SK-N-SH (cell line): ENCODE results near the gene CHD6. TPM values are rescaled to one million over a fixed set of nuclear protein-coding genes. Genes with fewer than 3 reads are reported as not detected.

Experiments used
- CTCF ChIA-PET: fragments of 300-600, 350-600 bp; formaldehyde crosslinking; extraction: SDS; loops from one replicate; lab custom pipeline; 2021; lab: Yijun Ruan, JAX
- POLR2A ChIA-PET: fragments of 350-600 bp; sonication (Branson Sonifier 250); formaldehyde crosslinking; extraction: SDS; loops from one replicate; lab custom pipeline; 2020; ENCODE audit warnings: antibody characterized with exemption, inconsistent platforms; lab: Yijun Ruan, JAX
- DNase-seq: peaks from one replicate; pipeline ENCODE4 v3.0.0; 2012
- H2AFZ ChIP-seq: fragments of 200-600 bp; sonication (generic); 2 replicates; pipeline ENCODE4 v1.8.1; 2016; ENCODE audit warnings: antibody characterized with exemption, mild to moderate bottlenecking, low read depth
- H3F3A ChIP-seq: fragments of 200-600 bp; sonication (generic); replicated peaks from 2 replicates; pipeline ENCODE3; 2016; ENCODE audit warnings: antibody characterized with exemption, mild to moderate bottlenecking; ENCODE audit not compliant: insufficient read depth
- H3K27ac ChIP-seq, 2 experiments: fragments of 200-500 bp in 1 of 2; fragments of 200-600 bp in 1 of 2; sonication (Bioruptor generic) in 1 of 2; sonication (generic), shearing (Covaris generic) in 1 of 2; 2 replicates each; pipeline versions ENCODE4 v1.5.1 to v1.6.1; 2014 to 2016; ENCODE audit warnings: low read depth in 2 of 2, inconsistent platforms in 1 of 2, low read length in 1 of 2, mild to moderate bottlenecking in 1 of 2, mixed read lengths in 1 of 2
- H3K27me3 ChIP-seq: fragments of 200-600 bp; sonication (generic), shearing (Covaris generic); 2 replicates; pipeline ENCODE4 v1.6.1; 2016; ENCODE audit warnings: mixed run types; ENCODE audit not compliant: insufficient read depth
- H3K36me3 ChIP-seq, 2 experiments: fragments of 200-500 bp in 1 of 2; fragments of 200-600 bp in 1 of 2; sonication (Bioruptor generic) in 1 of 2; sonication (generic) in 1 of 2; replicated peaks in 1 of 2; 2 replicates each; pipeline versions ENCODE3 to v1.5.1; 2014 to 2016; ENCODE audit warnings: low read length in 1 of 2, mild to moderate bottlenecking in 1 of 2; ENCODE audit not compliant: insufficient read depth in 2 of 2, control insufficient read depth in 1 of 2
- H3K4me1 ChIP-seq, 2 experiments: fragments of 200-500 bp in 1 of 2; fragments of 200-600 bp in 1 of 2; sonication (Bioruptor generic) in 1 of 2; sonication (generic), shearing (Covaris generic) in 1 of 2; 2 replicates each; pipeline versions ENCODE4 v1.5.1 to v1.6.1; 2014 to 2016; ENCODE audit warnings: low read depth in 1 of 2, low read length in 1 of 2, mixed run types in 1 of 2; ENCODE audit not compliant: insufficient read depth in 2 of 2, control insufficient read depth in 1 of 2
- H3K4me2 ChIP-seq: fragments of 200-600 bp; sonication (generic), shearing (Covaris generic); 2 replicates; pipeline ENCODE4 v1.6.1; 2017; ENCODE audit warnings: mixed run types
- H3K4me3 ChIP-seq, 2 experiments: fragments of 200-500 bp in 1 of 2; fragments of 200-600 bp in 1 of 2; sonication (Bioruptor generic) in 1 of 2; sonication (generic), shearing (Covaris generic) in 1 of 2; 2 replicates each; pipeline versions ENCODE4 v1.5.1 to v1.8.1; 2014 to 2016; ENCODE audit warnings: low read depth in 2 of 2, inconsistent platforms in 1 of 2, low read length in 1 of 2, mild to moderate bottlenecking in 1 of 2, mixed read lengths in 1 of 2, moderate library complexity in 1 of 2
- H3K79me2 ChIP-seq: fragments of 200-600 bp; sonication (generic); 2 replicates; pipeline ENCODE4 v1.8.1; 2017; ENCODE audit warnings: mild to moderate bottlenecking; ENCODE audit not compliant: insufficient read depth
- H3K9ac ChIP-seq: fragments of 200-600 bp; sonication (generic); 2 replicates; pipeline ENCODE4 v1.6.1; 2017; ENCODE audit warnings: mixed run types
- H3K9me2 ChIP-seq: fragments of 200-600 bp; sonication (generic); 2 replicates; pipeline ENCODE4 v1.6.1; 2017; ENCODE audit warnings: mixed run types
- H3K9me3 ChIP-seq: fragments of 200-600 bp; sonication (generic); 2 replicates; pipeline ENCODE4 v1.6.1; 2017; ENCODE audit warnings: mixed run types, mild to moderate bottlenecking, moderate library complexity
- H4K20me1 ChIP-seq: fragments of 200-600 bp; sonication (generic); 2 replicates; pipeline ENCODE4 v1.6.1; 2017; ENCODE audit warnings: mild to moderate bottlenecking, mixed run types; ENCODE audit not compliant: insufficient read depth
- EP300 ChIP-seq, 2 experiments: IDR thresholded peaks; 2 replicates each; pipeline versions ENCODE4 v1.4.0 to v1.6.1; 2012; ENCODE audit warnings: borderline replicate concordance in 1 of 2, low read depth in 1 of 2, low read length in 1 of 2
- EZH2phosphoT487 ChIP-seq: fragments of 200-600 bp; sonication (generic); IDR thresholded peaks from 2 replicates; pipeline ENCODE4 v1.6.1; 2017; ENCODE audit warnings: low read depth, mixed run types, mild to moderate bottlenecking, antibody characterized with exemption, moderate library complexity, borderline replicate concordance
- GATA2 ChIP-seq: sonication (generic); formaldehyde crosslinking; IDR thresholded peaks from 2 replicates; pipeline ENCODE4 v1.5.0; 2020; ENCODE audit warnings: mild to moderate bottlenecking, missing genetic modification reagents
- JUND ChIP-seq: IDR thresholded peaks from 2 replicates; pipeline ENCODE4 v1.4.0; 2012
- MXI1 ChIP-seq: IDR thresholded peaks from 2 replicates; pipeline ENCODE4 v1.6.1; 2012; ENCODE audit warnings: mild to moderate bottlenecking, low read depth, low read length, improper control_type of control experiment
- POLR2AphosphoS5 ChIP-seq: IDR thresholded peaks from 2 replicates; pipeline ENCODE4 v1.6.1; 2012; ENCODE audit warnings: low read depth, low read length
- RCOR1 ChIP-seq: fragments of 150-350 bp; IDR thresholded peaks from 2 replicates; pipeline ENCODE4 v1.6.1; 2017; ENCODE audit warnings: antibody characterized with exemption, low read length
- RFX5 ChIP-seq: IDR thresholded peaks from 2 replicates; pipeline ENCODE4 v1.6.1; 2012; ENCODE audit warnings: mild to moderate bottlenecking, improper control_type of control experiment, low read length
- RXRA ChIP-seq: IDR thresholded peaks from 2 replicates; pipeline ENCODE4 v1.4.0; 2012; ENCODE audit warnings: low read depth, mild to moderate bottlenecking, borderline replicate concordance
- SIN3A ChIP-seq: IDR thresholded peaks from 2 replicates; pipeline ENCODE4 v1.6.1; 2012; ENCODE audit warnings: low read depth, mild to moderate bottlenecking, low read length, moderate library complexity, borderline replicate concordance
- SMC3 ChIP-seq: IDR thresholded peaks from 2 replicates; pipeline ENCODE4 v1.6.1; 2012; ENCODE audit warnings: low read depth, low read length, improper control_type of control experiment
- TCF12 ChIP-seq: IDR thresholded peaks from 2 replicates; pipeline ENCODE4 v1.4.0; 2012
- TEAD4 ChIP-seq: IDR thresholded peaks from 2 replicates; pipeline ENCODE4 v1.4.0; 2012; ENCODE audit warnings: mild to moderate bottlenecking, borderline replicate concordance; ENCODE audit not compliant: insufficient read depth
- USF1 ChIP-seq: IDR thresholded peaks from 2 replicates; pipeline ENCODE4 v1.4.0; 2012; ENCODE audit warnings: low read depth, borderline replicate concordance
- YY1 ChIP-seq: IDR thresholded peaks from 2 replicates; pipeline ENCODE4 v1.4.0; 2012; ENCODE audit warnings: low read depth, mild to moderate bottlenecking
- WGBS: methylation state at CpG from one replicate; pipeline ENCODE4 v1.1.6; 2017; ENCODE audit warnings: low lambda C conversion rate; 5-methylcytosine and 5-hydroxymethylcytosine counted together
- polyA plus RNA-seq, 3 experiments: library from polyadenylated mRNA; depleted of rRNA; stranded (reverse); fragments of >200 nt; gene quantifications; 2 replicates each; pipeline ENCODE4 v1.2.3, GENCODE V29; 2012
- TF ChIP-seq, protein P1 (sequence below): fragments of 150-350 bp; IDR thresholded peaks from 2 replicates; pipeline ENCODE4 v1.6.1; 2017; ENCODE audit warnings: antibody characterized with exemption, low read length, low read depth, borderline replicate concordance
- TF ChIP-seq, protein P2 (sequence below): IDR thresholded peaks from 2 replicates; pipeline ENCODE4 v1.4.0; 2012; ENCODE audit warnings: low read depth
- TF ChIP-seq, protein P3 (sequence below): IDR thresholded peaks from 2 replicates; pipeline ENCODE4 v1.4.0; 2012; ENCODE audit warnings: low read depth, borderline replicate concordance
- TF ChIP-seq, protein P4 (sequence below): fragments of 150-350 bp; IDR thresholded peaks from 2 replicates; pipeline ENCODE4 v1.6.1; 2016; ENCODE audit warnings: mild to moderate bottlenecking, low read depth, low read length

Gene CHD6
- polyA plus RNA-seq, 1 of the 3 experiments (the other 2 are of a cell fraction) = 7.1 TPM

- Histone ChIP-seq H3K27ac (no peak overlapping the region), H3K4me1 (peaks cover 0 to 4% of the 10 kb centered on the region in 2 experiments; a peak in 1 of 4 replicates), H3K36me3 (peaks cover 0 to 3% of the 10 kb centered on the region in 2 experiments), H2AFZ (no peak overlapping the region), H3K79me2 (peaks cover 89% of the 10 kb centered on the region), H3K9me3 (no peaks in the 10 kb centered on the region), H3K27me3 (no peaks in the 10 kb centered on the region), H3K9ac (no peak overlapping the region), H3K9me2 (no peaks in the 10 kb centered on the region), H3K4me2 (no peak overlapping the region), H4K20me1 (peaks cover 61% of the 10 kb centered on the region), H3K4me3 (no peak overlapping the region), H3F3A (no peaks in the 10 kb centered on the region)
- 42% methylated on average over 1 of the region's 1 CpG for WGBS
- DNase-seq = no peak
- TF ChIP-seq POLR2AphosphoS5 (no peak), SIN3A (no peak), GATA2 (CRISPR knock-in tag) (no peak), TEAD4 (no peak)
- TF ChIP-seq, protein P1, sequence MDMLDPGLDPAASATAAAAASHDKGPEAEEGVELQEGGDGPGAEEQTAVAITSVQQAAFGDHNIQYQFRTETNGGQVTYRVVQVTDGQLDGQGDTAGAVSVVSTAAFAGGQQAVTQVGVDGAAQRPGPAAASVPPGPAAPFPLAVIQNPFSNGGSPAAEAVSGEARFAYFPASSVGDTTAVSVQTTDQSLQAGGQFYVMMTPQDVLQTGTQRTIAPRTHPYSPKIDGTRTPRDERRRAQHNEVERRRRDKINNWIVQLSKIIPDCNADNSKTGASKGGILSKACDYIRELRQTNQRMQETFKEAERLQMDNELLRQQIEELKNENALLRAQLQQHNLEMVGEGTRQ = no peak
- POLR2A ChIA-PET = no interaction called here
- CTCF ChIA-PET = interaction anchor here (0.7 to 3.5 kb wide), 3 partner anchors 9 to 26 kb away, joined by 3 to 10 read pairs (median 4); no protein-coding TSS in a partner anchor
These were observed 57.2 kb downstream of the CHD6 start for GRCh38 chr20:41560970-41561369.

- 92% methylated on average over 5 of the region's 5 CpGs for WGBS
- ChIA-PET CTCF (interaction anchor here (1.5 kb wide), 1 partner anchor 20 kb away, joined by 4 read pairs; no protein-coding TSS in a partner anchor), POLR2A (no interaction called here)
- H3K36me3 ChIP-seq = peaks cover 0 to 3% of the 10 kb centered on the region in 2 experiments
- no peak overlapping the region for H3K27ac ChIP-seq
- DNase-seq = no peak
- peaks cover 76% of the 10 kb centered on the region for H3K79me2 ChIP-seq
- no peak overlapping the region for H2AFZ ChIP-seq
- peaks cover 58% of the 10 kb centered on the region for H4K20me1 ChIP-seq
- no peaks in the 10 kb centered on the region for H3K9me2 ChIP-seq
- H3K4me1 ChIP-seq = peaks cover 0 to 4% of the 10 kb centered on the region in 2 experiments; a peak in 1 of 4 replicates
- H3F3A ChIP-seq = no peaks in the 10 kb centered on the region
- H3K4me2 ChIP-seq = no peak overlapping the region
- no peaks in the 10 kb centered on the region for H3K9me3 ChIP-seq
- H3K9ac ChIP-seq = no peak overlapping the region
- no peak overlapping the region for H3K4me3 ChIP-seq
- no peaks in the 10 kb centered on the region for H3K27me3 ChIP-seq
- TF ChIP-seq SMC3 (no peak), USF1 (no peak), GATA2 (CRISPR knock-in tag) (no peak), TEAD4 (no peak), RXRA (no peak), EP300 (IDR thresholded peaks at IDR 0.05; ENCODE audit: borderline replicate concordance in 1 of 2, low read depth in 1 of 2, low read length in 1 of 2) (no peak), YY1 (no peak), MXI1 (no peak), JUND (no peak), POLR2AphosphoS5 (no peak), RFX5 (no peak), TCF12 (no peak), RCOR1 (no peak), EZH2phosphoT487 (no peak)
- TF ChIP-seq, protein P2, sequence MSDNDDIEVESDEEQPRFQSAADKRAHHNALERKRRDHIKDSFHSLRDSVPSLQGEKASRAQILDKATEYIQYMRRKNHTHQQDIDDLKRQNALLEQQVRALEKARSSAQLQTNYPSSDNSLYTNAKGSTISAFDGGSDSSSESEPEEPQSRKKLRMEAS = no peak
- TF ChIP-seq, protein P3, sequence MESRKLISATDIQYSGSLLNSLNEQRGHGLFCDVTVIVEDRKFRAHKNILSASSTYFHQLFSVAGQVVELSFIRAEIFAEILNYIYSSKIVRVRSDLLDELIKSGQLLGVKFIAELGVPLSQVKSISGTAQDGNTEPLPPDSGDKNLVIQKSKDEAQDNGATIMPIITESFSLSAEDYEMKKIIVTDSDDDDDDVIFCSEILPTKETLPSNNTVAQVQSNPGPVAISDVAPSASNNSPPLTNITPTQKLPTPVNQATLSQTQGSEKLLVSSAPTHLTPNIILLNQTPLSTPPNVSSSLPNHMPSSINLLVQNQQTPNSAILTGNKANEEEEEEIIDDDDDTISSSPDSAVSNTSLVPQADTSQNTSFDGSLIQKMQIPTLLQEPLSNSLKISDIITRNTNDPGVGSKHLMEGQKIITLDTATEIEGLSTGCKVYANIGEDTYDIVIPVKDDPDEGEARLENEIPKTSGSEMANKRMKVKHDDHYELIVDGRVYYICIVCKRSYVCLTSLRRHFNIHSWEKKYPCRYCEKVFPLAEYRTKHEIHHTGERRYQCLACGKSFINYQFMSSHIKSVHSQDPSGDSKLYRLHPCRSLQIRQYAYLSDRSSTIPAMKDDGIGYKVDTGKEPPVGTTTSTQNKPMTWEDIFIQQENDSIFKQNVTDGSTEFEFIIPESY = no peak
- TF ChIP-seq, protein P4, sequence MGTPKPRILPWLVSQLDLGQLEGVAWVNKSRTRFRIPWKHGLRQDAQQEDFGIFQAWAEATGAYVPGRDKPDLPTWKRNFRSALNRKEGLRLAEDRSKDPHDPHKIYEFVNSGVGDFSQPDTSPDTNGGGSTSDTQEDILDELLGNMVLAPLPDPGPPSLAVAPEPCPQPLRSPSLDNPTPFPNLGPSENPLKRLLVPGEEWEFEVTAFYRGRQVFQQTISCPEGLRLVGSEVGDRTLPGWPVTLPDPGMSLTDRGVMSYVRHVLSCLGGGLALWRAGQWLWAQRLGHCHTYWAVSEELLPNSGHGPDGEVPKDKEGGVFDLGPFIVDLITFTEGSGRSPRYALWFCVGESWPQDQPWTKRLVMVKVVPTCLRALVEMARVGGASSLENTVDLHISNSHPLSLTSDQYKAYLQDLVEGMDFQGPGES = no peak
These were observed 58.5 kb downstream of the CHD6 start for GRCh38 chr20:41559658-41560057.
